ENCODE results near the gene NSMF.
"Not testable (repeated sequence)": the region's sequence is repeated elsewhere in the genome, so short reads cannot be mapped to it uniquely, and the experiment has no call there.

The NSMF gene

GRCh38 chr9:137456864-137457405 lies 2.2 kb downstream of the NSMF start:
- no peak for DNase-seq

DNA sequence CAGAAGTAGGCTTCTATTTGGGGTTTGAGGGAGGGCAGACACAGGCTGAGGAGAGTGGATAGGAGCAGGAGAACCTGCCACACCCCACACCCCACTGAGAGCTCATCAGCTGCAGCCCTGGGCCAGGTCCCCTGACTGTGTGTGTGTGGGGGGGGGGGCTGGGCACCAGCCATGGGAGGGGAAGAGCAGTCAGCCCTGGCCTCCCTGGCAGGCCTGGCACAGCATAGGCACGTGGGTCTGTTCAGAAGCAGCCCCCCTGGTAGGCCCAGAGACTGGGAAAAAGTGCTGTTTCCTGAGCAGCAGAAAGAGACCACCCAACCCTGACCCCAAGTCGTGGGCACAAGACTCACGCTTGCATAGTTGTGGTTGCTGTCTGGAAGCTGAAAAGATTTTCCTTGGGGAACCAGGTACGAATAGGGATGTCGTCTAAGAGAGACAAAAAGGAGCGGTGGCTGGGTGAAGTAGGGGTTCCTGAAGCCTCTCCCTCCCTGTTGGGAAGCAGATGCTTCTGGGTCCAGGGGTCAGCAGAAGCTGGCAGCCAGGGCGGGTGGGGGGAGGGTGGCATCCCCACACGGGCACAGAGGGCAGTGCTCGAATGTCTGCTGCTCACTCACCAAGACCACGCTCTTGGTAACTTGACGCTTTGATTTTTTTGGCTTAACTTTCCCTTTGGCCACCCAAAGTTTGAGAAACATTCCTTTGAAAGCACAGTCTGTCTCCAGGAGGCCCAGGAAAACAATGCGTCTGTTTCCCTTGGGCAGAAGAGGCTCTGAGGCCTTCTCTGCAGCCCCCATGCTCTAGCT lies 2.9 kb downstream of the NSMF start:
- peak; percentile 40 for DNase-seq

DNA sequence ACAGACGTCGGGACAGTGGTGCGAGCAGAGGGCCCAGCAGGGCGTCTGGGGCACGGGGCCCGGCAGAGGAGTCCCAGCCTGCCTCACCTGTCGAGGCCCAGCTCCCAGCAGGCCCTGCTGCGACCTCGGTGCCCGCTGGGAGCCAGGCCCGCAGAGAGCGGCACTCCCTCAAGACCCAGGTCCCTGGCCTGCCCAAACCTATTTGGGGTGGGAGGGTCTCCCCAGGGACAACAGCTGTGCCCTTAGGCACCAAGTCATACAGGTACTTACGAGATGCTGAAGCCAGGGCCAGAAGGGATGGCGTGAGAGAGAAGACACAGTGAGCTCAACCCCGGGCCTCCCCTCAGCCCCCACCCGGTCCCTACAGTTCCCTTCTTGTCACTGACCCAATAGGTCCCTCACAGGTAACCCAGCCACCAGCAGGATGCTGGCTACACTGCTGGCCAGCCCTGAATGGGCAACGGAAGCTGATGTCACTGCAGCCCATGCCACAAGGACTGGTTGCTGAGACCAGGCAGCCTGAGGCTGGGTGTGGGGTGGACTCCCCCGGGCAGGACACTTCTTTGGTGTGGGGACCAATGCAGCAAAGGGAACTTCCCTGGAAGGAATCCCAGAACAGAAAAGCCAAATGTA lies 3.7 kb downstream of the NSMF start:
- DNase-seq, result no peak

DNA sequence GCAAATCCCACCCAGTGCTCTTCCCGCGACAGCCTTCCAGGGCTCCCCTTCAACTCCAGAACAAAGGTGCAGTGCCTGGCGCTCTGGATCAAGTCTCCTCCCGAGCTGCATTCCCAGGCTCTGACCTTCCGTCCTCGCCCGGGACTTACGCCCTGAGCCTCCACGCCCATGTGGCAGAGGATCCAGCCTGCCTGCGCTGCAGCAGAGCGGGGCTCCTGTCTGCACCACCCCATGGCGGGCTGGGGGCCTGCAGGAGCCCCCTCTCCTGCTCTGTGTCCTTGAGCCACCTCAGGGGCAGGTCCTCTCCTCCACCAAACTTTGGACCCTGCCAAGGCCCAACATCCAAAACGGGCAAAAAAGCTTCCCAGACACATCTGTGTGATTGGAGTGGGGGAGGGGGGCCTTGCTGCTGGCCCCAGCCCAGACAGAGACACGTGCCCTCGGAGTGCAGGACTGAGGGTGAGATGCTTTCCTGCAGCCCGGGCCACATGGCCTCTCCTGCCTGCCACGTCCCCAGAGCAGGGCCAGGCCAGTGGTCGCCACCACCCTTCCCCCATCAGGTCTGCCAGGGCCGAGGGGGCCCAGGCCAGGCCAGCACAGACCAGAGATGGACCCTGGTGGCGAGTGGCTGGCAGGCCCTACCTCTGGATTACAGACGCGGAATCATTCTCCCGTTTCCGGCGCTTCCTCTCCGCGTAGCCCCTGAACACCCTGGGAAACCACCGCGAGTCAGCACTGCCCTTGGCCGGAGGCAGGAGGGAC lies 4.4 kb downstream of the NSMF start:
- peak; percentile 14 for DNase-seq

GRCh38 chr9:137454145-137454596 lies 5.0 kb downstream of the NSMF start:
- DNase-seq, result no peak

DNA sequence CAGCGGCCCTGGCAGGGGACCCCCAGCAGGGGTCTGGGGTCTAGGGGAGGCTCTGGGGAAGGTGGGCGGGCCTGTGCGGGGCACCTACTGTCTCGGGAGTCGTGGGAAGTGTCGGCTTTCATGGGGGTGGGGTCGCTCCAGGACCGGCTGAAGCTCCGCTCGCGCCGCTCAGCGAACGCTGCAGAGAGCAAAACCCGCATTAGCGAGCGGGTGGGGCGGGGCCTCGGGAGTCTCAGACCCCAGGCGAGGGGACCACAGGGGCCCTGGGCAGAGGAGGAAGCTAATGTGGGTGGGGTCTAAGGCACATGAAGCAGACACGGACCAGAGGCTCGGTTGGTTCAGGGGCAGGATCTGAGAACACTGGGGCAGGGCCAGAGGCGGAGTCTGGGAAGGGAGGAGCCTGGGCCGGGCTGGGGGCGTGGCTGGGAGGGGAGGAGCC lies 5.5 kb downstream of the NSMF start:
- DNase-seq, result peak; percentile 78

GRCh38 chr9:137452761-137453642 lies 6.1 kb downstream of the NSMF start:
- DNase-seq, result no peak

DNA sequence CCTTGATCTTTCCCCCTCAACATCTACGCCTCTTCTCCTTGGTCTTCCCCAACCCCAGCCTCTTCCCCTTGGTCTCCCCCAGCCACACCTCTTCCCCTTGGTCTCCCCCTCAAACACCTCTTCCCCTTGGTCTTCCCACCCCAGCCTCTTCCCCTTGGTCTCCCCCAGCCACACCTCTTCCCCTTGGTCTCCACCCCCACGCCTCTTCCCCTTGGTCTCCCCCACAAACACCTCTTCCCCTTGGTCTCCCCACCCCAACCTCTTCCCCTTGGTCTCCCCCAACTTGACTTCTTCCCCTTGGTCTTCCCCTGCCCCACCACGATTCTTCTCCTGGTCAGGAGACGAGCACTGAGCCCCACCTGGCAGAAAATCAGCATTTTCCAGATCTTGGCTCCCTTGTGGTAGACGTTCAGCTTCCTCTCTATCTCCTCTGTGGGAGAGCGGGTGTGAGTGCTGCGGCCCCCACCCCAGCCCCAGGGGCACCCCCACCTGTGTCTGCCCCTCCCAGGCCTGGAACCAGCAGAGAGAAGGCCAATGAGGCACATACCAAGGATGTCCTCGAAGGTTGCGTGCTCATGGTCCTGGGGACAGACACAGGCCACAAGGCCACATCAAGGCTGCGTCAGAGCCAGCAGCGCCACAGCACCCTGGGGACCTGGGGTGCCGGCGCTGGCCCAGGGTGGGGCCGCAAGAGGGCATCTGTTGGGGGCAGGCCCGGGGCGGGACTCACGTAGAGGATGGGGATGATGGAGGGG lies 7.0 kb downstream of the NSMF start:
- DNase-seq, result no peak

DNA sequence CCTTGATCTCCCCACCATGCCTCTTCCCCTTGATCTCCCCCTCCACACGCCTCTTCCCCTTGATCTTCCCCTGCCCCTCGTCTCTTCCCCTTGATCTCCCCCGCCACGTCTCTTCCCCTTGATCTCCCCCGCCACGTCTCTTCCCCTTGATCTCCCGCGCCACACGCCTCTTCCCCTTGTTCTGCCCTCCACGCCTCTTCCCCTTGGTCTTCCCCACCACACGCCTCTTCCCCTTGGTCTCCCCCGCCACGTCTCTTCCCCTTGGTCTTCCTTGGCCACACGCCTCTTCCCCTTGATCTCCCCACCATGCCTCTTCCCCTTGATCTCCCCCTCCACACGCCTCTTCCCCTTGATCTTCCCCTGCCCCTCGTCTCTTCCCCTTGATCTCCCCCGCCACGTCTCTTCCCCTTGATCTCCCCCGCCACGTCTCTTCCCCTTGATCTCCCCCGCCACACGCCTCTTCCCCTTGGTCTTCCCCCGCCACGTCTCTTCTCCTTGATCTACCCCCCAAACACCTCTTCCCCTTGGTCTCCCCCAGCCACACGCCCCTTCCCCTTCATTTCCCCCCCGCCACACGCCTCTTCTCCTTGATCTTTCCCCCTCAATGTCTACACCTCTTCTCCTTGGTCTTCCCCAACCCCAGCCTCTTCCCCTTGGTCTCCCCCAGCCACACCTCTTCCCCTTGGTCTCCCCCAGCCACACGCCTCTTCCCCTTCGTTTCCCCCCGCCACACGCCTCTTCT lies 7.7 kb downstream of the NSMF start:
- not testable (repeated sequence) for DNase-seq

- not testable (repeated sequence) for DNase-seq
Observed at GRCh38 chr9:137450539-137451222, 8.5 kb downstream of the NSMF start.

GRCh38 chr9:137449931-137450538 lies 9.1 kb downstream of the NSMF start:
- no peak for DNase-seq

DNA sequence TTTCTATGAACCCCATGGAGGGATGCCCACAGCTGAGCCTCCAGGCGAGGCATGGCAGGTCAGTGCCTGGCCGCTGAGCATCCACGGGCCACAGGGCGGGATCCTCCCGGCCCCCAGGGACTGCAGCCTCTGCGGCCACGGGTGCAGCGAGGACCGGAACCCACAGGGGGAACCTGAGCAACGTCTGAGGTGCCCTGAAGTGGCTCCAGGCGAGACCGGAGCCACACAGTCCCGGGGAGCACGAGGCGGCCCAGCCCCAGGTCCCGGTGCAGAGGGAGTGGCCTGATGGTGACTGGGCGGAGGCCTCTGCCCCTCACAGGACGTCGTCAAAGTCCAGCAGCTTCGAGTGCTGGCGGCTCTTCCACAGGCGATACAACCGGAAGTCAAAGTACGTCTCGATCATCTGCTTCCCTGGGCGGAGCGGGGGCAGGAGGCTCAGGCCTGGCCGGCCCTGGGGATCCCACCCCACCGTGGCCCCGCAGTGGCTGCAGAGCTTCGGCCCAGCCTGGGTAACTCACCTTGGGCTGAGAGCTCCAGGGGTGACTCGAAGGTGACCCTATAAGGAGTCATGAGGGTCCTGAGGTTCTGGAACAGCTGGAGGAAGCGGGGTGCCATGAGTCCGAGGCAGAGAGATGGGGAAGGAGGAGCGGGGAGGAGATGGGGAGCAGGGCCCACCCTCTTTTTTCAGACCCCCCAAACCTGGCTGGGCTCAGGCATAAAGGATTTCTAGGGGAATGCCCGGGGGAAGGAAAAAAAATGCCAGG lies 9.9 kb downstream of the NSMF start:
- DNase-seq, result no peak

DNA sequence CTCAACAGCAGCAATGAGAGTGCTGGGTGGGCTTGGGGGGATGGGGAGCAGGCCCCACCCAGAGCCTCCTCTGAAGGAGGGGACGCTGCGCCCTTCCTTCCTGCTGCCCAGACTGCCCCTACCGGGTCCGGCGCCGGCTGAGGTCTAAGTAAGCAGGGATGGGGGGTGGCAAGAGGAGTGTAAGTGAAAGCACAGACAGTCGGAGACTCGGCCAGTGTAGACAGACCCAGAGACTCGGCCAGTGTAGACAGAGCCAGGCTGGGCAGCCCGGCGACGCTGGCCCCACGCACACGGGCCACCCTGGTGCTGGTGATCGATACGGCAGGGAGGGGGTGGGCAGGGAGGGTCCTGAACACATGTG lies 10.6 kb downstream of the NSMF start:
- no peak for DNase-seq

- DNase-seq, result no peak
Observed at GRCh38 chr9:137447722-137448601, 11.2 kb downstream of the NSMF start.

- peak; percentile 33 for DNase-seq
Observed at GRCh38 chr9:137446851-137447471, 12.2 kb downstream of the NSMF start.

DNA sequence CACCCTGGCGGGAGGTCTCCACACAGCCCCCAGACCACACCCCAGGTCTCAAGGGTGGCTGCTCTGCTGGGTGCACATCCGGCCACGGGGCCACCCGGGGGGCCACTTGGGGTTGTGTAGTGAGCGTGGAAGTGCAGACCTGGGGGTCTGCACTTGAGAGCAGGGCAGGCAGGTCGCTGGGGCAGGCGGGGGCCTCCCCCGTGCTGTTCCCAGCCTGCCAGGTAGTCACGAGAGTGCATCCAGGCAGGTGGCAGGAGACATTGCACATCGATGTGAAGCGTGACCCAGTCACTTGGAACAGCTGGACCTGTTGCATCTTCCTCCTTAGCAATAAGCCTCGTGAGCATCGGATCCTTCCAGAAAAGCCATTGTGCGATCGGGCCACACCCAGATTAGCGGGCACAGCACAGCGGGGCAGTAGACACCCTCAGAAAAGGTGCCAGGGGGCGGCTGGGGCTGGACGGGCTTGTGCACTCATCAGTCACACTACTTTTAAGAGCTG lies 13.2 kb downstream of the NSMF start:
- no peak for DNase-seq

DNA sequence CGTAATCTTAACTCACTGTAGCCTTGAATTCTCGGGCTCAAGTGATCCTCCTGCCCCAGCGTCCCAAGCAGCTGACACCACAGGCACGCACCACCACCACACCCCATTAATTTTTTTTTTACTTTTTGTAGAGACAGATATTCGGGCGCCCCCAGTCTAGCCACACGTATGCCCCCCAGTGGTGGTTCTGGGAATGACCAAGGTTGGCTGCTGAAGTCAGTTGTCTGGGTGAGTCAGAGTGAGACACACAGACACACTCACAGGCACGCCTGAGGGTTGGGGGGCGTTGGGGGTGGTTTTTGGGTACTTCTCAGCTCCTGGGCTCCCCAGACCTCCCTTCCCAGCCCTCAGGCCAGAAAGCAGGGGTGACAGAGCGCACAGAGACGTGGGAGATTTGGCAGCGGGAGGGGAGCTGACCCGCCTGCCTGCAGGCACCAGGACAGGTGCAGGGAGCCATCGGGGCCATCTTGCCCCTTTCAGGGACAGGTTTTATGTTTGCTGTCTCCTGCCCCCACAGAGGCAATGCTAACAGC lies 13.8 kb downstream of the NSMF start:
- peak; percentile 77 for DNase-seq

Measured in fibroblast of upper back skin (primary cell).